PC-3 (cell line): ENCODE measurements around the gene EPHB1.

ENCODE experiments used
- EZH2 ChIP-seq: fragments of 300-600 bp; sonication (generic); IDR thresholded peaks from one replicate; pipeline ENCODE4 v1.6.1; 2017; ENCODE audit warnings: antibody characterized with exemption, mild to moderate bottlenecking, low read length; ENCODE audit not compliant: unreplicated experiment
- TF ChIP-seq, protein P1 (sequence below): fragments of 300-600 bp; sonication (generic); conservative IDR thresholded peaks from 2 replicates; pipeline ENCODE4 v1.5.1; 2017; ENCODE audit warnings: antibody characterized with exemption, low read depth, mild to moderate bottlenecking, low read length

DNA sequence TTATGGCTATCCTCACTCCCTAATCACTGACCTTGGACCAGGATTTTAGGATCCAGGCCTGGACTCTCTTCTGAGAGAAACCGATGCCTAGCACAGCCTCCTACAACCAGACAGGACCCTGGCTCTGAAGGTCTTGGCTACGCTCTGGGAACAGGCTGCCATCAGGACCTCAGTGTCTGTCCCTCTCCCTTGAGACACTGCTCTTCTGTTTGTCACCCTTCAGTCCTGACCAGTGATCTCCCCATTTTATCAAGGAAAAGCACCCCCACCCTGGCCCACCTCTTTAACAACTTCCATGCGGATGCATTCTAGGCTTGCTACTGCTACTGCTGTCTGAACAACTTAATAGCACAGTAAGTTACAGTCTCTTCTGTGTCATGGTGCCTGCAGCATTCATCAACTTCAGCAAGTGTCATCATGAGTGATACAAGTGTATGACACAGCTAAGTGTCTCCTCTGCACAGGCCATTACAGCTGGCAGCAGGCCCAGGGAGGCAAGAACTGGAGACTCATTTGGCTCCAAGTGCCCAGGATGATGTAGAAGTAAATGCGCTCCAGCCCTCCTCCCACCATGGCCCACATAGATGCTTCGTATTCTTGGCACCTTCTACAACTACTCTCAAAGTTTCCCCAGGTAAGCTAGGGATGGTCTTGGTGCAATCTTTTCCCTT is 302.4 kb downstream of the EPHB1 start:
- TF ChIP-seq, protein P1, sequence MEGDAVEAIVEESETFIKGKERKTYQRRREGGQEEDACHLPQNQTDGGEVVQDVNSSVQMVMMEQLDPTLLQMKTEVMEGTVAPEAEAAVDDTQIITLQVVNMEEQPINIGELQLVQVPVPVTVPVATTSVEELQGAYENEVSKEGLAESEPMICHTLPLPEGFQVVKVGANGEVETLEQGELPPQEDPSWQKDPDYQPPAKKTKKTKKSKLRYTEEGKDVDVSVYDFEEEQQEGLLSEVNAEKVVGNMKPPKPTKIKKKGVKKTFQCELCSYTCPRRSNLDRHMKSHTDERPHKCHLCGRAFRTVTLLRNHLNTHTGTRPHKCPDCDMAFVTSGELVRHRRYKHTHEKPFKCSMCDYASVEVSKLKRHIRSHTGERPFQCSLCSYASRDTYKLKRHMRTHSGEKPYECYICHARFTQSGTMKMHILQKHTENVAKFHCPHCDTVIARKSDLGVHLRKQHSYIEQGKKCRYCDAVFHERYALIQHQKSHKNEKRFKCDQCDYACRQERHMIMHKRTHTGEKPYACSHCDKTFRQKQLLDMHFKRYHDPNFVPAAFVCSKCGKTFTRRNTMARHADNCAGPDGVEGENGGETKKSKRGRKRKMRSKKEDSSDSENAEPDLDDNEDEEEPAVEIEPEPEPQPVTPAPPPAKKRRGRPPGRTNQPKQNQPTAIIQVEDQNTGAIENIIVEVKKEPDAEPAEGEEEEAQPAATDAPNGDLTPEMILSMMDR: no peak
- no peak for TF ChIP-seq EZH2
